Measurements from ENCODE around the gene TWIST1. TPM values are rescaled to one million over a fixed set of nuclear protein-coding genes. Genes with fewer than 3 reads are reported as not detected.

TWIST1 gene
- total RNA-seq, 4 donors from 2014 or later, result 4.0 to 12.7 (median 10.5) TPM

GRCh38 chr7:19080093-19080492 lies 37.3 kb downstream of the TWIST1 start:
- Histone ChIP-seq H3K9me3 (no peaks in the 10 kb centered on the region), H3K27me3 (no peaks in the 10 kb centered on the region), H3K36me3 (no peaks in the 10 kb centered on the region), H3K27ac (no peak overlapping the region), H3K4me3 (no peak overlapping the region), H3K4me1 (no peaks in the 10 kb centered on the region)
- 48% methylated on average over 1 of the region's 1 CpG for WGBS
- TF ChIP-seq POLR2AphosphoS5 (IDR thresholded peaks at IDR 0.05) (no peak), POLR2A (IDR thresholded peaks at IDR 0.05) (no peak), CTCF (IDR thresholded peaks at IDR 0.05) (no peak), EP300 (IDR thresholded peaks at IDR 0.05) (no peak)
- DNase-seq (ENCODE audit: low spot score in 2 of 2), result no peak

GRCh38 chr7:19079066-19079465 lies 38.4 kb downstream of the TWIST1 start:
- no peak for TF ChIP-seq POLR2A (IDR thresholded peaks at IDR 0.05)
- no peak for TF ChIP-seq CTCF (IDR thresholded peaks at IDR 0.05)
- no peak for TF ChIP-seq EP300 (IDR thresholded peaks at IDR 0.05)
- TF ChIP-seq POLR2AphosphoS5 (IDR thresholded peaks at IDR 0.05), result no peak
- Histone ChIP-seq H3K4me3 (no peak overlapping the region), H3K27me3 (no peaks in the 10 kb centered on the region), H3K36me3 (no peaks in the 10 kb centered on the region), H3K9me3 (no peaks in the 10 kb centered on the region), H3K4me1 (no peaks in the 10 kb centered on the region), H3K27ac (no peak overlapping the region)
- WGBS, result 50% methylated on average over 4 of the region's 4 CpGs
- DNase-seq (ENCODE audit: low spot score in 2 of 2), result no peak

- H3K36me3 ChIP-seq, result no peaks in the 10 kb centered on the region
- no peak for TF ChIP-seq POLR2A (IDR thresholded peaks at IDR 0.05)
- TF ChIP-seq EP300 (IDR thresholded peaks at IDR 0.05), result no peak
- TF ChIP-seq POLR2AphosphoS5 (IDR thresholded peaks at IDR 0.05), result no peak
- no peak for TF ChIP-seq CTCF (IDR thresholded peaks at IDR 0.05)
- H3K9me3 ChIP-seq, result no peaks in the 10 kb centered on the region
- 75% methylated on average over 1 of the region's 1 CpG for WGBS
- H3K27me3 ChIP-seq, result no peaks in the 10 kb centered on the region
- no peak for DNase-seq (ENCODE audit: low spot score in 2 of 2)
- no peaks in the 10 kb centered on the region for H3K4me1 ChIP-seq
- H3K27ac ChIP-seq, result no peak overlapping the region
- H3K4me3 ChIP-seq, result no peak overlapping the region
These were observed 47.6 kb downstream of the TWIST1 start for GRCh38 chr7:19069842-19070241.

GRCh38 chr7:19066170-19066569 lies 51.3 kb downstream of the TWIST1 start:
- WGBS, result 54% methylated on average over 2 of the region's 2 CpGs
- Histone ChIP-seq H3K27ac (no peak overlapping the region), H3K4me1 (no peaks in the 10 kb centered on the region), H3K36me3 (no peaks in the 10 kb centered on the region), H3K9me3 (no peaks in the 10 kb centered on the region), H3K4me3 (no peak overlapping the region), H3K27me3 (no peaks in the 10 kb centered on the region)
- TF ChIP-seq POLR2A (IDR thresholded peaks at IDR 0.05), result no peak
- TF ChIP-seq CTCF (IDR thresholded peaks at IDR 0.05), result no peak
- no peak for DNase-seq (ENCODE audit: low spot score in 2 of 2)

Other genes with a start within 250 kb of the TWIST1 start
- not detected for gene FERD3L, start 27.8 kb upstream of the TWIST1 start, total RNA-seq